Astrocyte (in vitro differentiated cells and primary cell): Measurements from ENCODE around the gene FTO. TPM values are rescaled to one million over a fixed set of nuclear protein-coding genes. Genes with fewer than 3 reads are reported as not detected.

Source experiments
- DNase-seq: peaks from one replicate; pipeline ENCODE4 v3.0.0-alpha.2; 2010; ENCODE audit warnings: low read depth
- FAIRE-seq: peaks from 2 replicates; lab custom pipeline; 2011; peaks lifted over from hg19 to GRCh38; lab: Jason Lieb, UNC
- H2AFZ ChIP-seq: 2 replicates; pipeline ENCODE4 v1.6.0; 2012; ENCODE audit warnings: low read depth, low read length, inconsistent platforms
- H3K27ac ChIP-seq: 2 replicates; pipeline ENCODE4 v1.5.1; 2011; ENCODE audit warnings: low read depth, low read length, inconsistent platforms
- H3K27me3 ChIP-seq: 2 replicates; pipeline ENCODE4 v1.6.0; 2011; ENCODE audit warnings: low read length, inconsistent platforms; ENCODE audit not compliant: insufficient read depth
- H3K36me3 ChIP-seq: 2 replicates; pipeline ENCODE4 v1.5.1; 2011; ENCODE audit warnings: low read length, inconsistent platforms; ENCODE audit not compliant: insufficient read depth
- H3K4me1 ChIP-seq: 2 replicates; pipeline ENCODE4 v1.5.1; 2011; ENCODE audit warnings: low read length, inconsistent platforms; ENCODE audit not compliant: insufficient read depth
- H3K4me2 ChIP-seq: 2 replicates; pipeline ENCODE4 v1.6.0; 2012; ENCODE audit warnings: low read length, inconsistent platforms
- H3K4me3 ChIP-seq: 2 replicates; pipeline ENCODE4 v1.5.1; 2011; ENCODE audit warnings: low read depth, mild to moderate bottlenecking, low read length, inconsistent platforms; ENCODE audit not compliant: insufficient read depth
- H3K79me2 ChIP-seq: 2 replicates; pipeline ENCODE4 v1.6.0; 2012; ENCODE audit warnings: mild to moderate bottlenecking, low read length, inconsistent platforms; ENCODE audit not compliant: insufficient read depth
- H3K9ac ChIP-seq: 2 replicates; pipeline ENCODE4 v1.6.0; 2012; ENCODE audit warnings: mild to moderate bottlenecking, low read length, inconsistent platforms
- H3K9me3 ChIP-seq: 2 replicates; pipeline ENCODE4 v1.5.1; 2012; ENCODE audit warnings: low read depth, mild to moderate bottlenecking, low read length, inconsistent platforms; ENCODE audit not compliant: insufficient read depth
- H4K20me1 ChIP-seq: 2 replicates; pipeline ENCODE4 v1.6.0; 2012; ENCODE audit warnings: low read length, inconsistent platforms; ENCODE audit not compliant: insufficient read depth
- H3K27ac Mint-ChIP-seq: one replicate; pipeline ENCODE4 v1.8.0; 2021; ENCODE audit warnings: mild to moderate bottlenecking, mixed read lengths; ENCODE audit not compliant: unreplicated experiment
- H3K27me3 Mint-ChIP-seq: one replicate; pipeline ENCODE4 v1.8.0; 2021; ENCODE audit warnings: low read depth, mixed read lengths; ENCODE audit not compliant: unreplicated experiment
- H3K36me3 Mint-ChIP-seq: one replicate; pipeline ENCODE4 v1.8.0; 2021; ENCODE audit warnings: low read depth, mixed read lengths; ENCODE audit not compliant: unreplicated experiment
- H3K4me1 Mint-ChIP-seq: one replicate; pipeline ENCODE4 v1.8.0; 2021; ENCODE audit warnings: low read depth, mixed read lengths; ENCODE audit not compliant: unreplicated experiment
- H3K4me3 Mint-ChIP-seq: one replicate; pipeline ENCODE4 v1.8.0; 2021; ENCODE audit warnings: mild to moderate bottlenecking, moderate library complexity, mixed read lengths; ENCODE audit not compliant: unreplicated experiment
- H3K9me3 Mint-ChIP-seq: one replicate; pipeline ENCODE4 v1.8.0; 2021; ENCODE audit warnings: mild to moderate bottlenecking, mixed read lengths; ENCODE audit not compliant: unreplicated experiment
- CTCF ChIP-seq: IDR thresholded peaks from 2 replicates; pipeline ENCODE4 v1.5.1; 2011; ENCODE audit warnings: low read depth, mild to moderate bottlenecking, inconsistent platforms, low read length, moderate library complexity; ENCODE audit not compliant: insufficient read depth
- EZH2 ChIP-seq: IDR thresholded peaks from 2 replicates; pipeline ENCODE4 v1.6.1; 2012; ENCODE audit warnings: mild to moderate bottlenecking, low read length, inconsistent platforms; ENCODE audit not compliant: insufficient read depth
- total RNA-seq: library from RNA; stranded (reverse); gene quantifications from 2 replicates; pipeline ENCODE4 v1.2.1, GENCODE V29; 2021

The FTO gene
- total RNA-seq, 1 donor from 2014 or later = 73.1 TPM

DNA sequence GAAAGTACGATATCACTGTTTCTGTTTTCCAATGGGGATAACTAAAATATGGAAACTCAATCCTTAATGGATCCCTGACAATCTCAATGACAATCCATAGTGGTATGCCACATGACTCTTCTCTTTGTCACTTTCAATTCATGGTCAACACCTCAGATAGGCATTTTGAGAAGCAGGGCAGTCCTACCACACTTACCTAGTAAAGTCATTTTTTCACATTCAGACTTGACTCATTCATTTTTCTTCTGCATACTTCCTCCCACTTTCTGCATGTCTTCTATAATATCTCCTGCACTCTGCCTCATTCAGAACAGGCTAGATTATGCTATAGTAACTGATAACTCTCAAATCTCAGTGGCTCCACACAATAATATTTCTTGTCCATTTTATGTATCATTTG is 117.5 kb downstream of the FTO start:
- FAIRE-seq = peak; percentile 76
- peak overlapping the region; percentile 66 for H3K27ac ChIP-seq
- peak overlapping the region; percentile 2 for H3K4me3 ChIP-seq
- Mint-ChIP-seq H3K27ac (peak overlapping the region; percentile 91), H3K36me3 (peaks cover 9% of the 10 kb centered on the region), H3K4me1 (peaks cover 32% of the 10 kb centered on the region), H3K9me3 (no peaks in the 10 kb centered on the region), H3K27me3 (no peaks in the 10 kb centered on the region), H3K4me3 (no peak overlapping the region)
- H3K9me3 ChIP-seq = no peaks in the 10 kb centered on the region
- H3K9ac ChIP-seq = peak overlapping the region; percentile 13
- H4K20me1 ChIP-seq = no peaks in the 10 kb centered on the region
- no peak overlapping the region for H2AFZ ChIP-seq
- H3K27me3 ChIP-seq = no peaks in the 10 kb centered on the region
- no peak for TF ChIP-seq EZH2
- no peak for TF ChIP-seq CTCF
- peak overlapping the region; percentile 69 for H3K4me2 ChIP-seq
- H3K36me3 ChIP-seq = no peaks in the 10 kb centered on the region
- no peaks in the 10 kb centered on the region for H3K79me2 ChIP-seq
- peaks cover 34% of the 10 kb centered on the region for H3K4me1 ChIP-seq
- DNase-seq = peak; percentile 78

GRCh38 chr16:53821957-53822625 is 118.1 kb downstream of the FTO start:
- peak; percentile 91 for FAIRE-seq
- peaks cover 11% of the 10 kb centered on the region for H3K36me3 Mint-ChIP-seq

More at GRCh38 chr16:53821957-53822625, 118.1 kb downstream of the FTO start:
- Histone ChIP-seq H2AFZ (no peak overlapping the region), H3K4me3 (peak overlapping the region; percentile 2), H3K4me2 (peak overlapping the region; percentile 69), H3K9ac (peak overlapping the region; percentile 13), H3K27me3 (no peaks in the 10 kb centered on the region), H3K27ac (peak overlapping the region; percentile 66), H3K4me1 (peaks cover 28% of the 10 kb centered on the region), H4K20me1 (no peaks in the 10 kb centered on the region), H3K36me3 (no peaks in the 10 kb centered on the region), H3K9me3 (no peaks in the 10 kb centered on the region), H3K79me2 (no peaks in the 10 kb centered on the region)
- H3K27me3 Mint-ChIP-seq = no peaks in the 10 kb centered on the region
- H3K4me1 Mint-ChIP-seq = peaks cover 26% of the 10 kb centered on the region
- TF ChIP-seq EZH2 (no peak), CTCF (peak; percentile 24)
- H3K27ac Mint-ChIP-seq = peak overlapping the region; percentile 91
- DNase-seq = peak; percentile 88
- no peaks in the 10 kb centered on the region for H3K9me3 Mint-ChIP-seq
- H3K4me3 Mint-ChIP-seq = no peak overlapping the region
